HG03460 (cell line): ENCODE measurements around the gene PFN1.

Source experiments
- ATAC-seq: cut with Tn5 transposase; IDR thresholded peaks from one replicate; pipeline ENCODE4 v1.9.1; 2021; ENCODE audit not compliant: unreplicated experiment

PFN1 gene

GRCh38 chr17:4897198-4897687 lies 51.1 kb downstream of the PFN1 start:
- no peak for ATAC-seq

- ATAC-seq: no peak
These were observed 51.8 kb downstream of the PFN1 start for GRCh38 chr17:4896332-4897197.

GRCh38 chr17:4895657-4896331 lies 52.5 kb downstream of the PFN1 start:
- no peak for ATAC-seq
